ENCODE measurements around the gene SBF2. TPM values are rescaled to one million over a fixed set of nuclear protein-coding genes. Genes with fewer than 3 reads are reported as not detected.

Gene SBF2
- 10 to 100 TPM; 40.8 to 61.2 (median 50.1) TPM for polyA plus RNA-seq (ENCODE audit: insufficient read depth in 1 of 5, insufficient read length in 5 of 5, low replicate concordance in 1 of 5)
- long read RNA-seq, donor 1, partial matches to known transcripts: 5 of 7 reads
- long read RNA-seq, donor 1, other reads (novel, unspliced or antisense): 0 of 7 reads
- long read RNA-seq, donor 2, full-length matches to known transcripts: 2 of 2 reads
- long read RNA-seq, donor 2, partial matches to known transcripts: 0 of 2 reads
- long read RNA-seq, donor 2, other reads (novel, unspliced or antisense): 0 of 2 reads
- long read RNA-seq, donor 3, partial matches to known transcripts: 0 of 1 reads
- long read RNA-seq, donor 3, other reads (novel, unspliced or antisense): 0 of 1 reads
- long read RNA-seq, donor 4, partial matches to known transcripts: 0 of 1 reads
- long read RNA-seq, donor 4, other reads (novel, unspliced or antisense): 0 of 1 reads
- long read RNA-seq, donor 5, partial matches to known transcripts: 18 of 21 reads
- long read RNA-seq, donor 5, other reads (novel, unspliced or antisense): 0 of 21 reads
- long read RNA-seq, donor 6, full-length matches to known transcripts: 2 of 2 reads
- long read RNA-seq, donor 6, partial matches to known transcripts: 0 of 2 reads
- long read RNA-seq, donor 6, other reads (novel, unspliced or antisense): 0 of 2 reads
- long read RNA-seq, donor 7, partial matches to known transcripts: 0 of 1 reads
- long read RNA-seq, donor 7, other reads (novel, unspliced or antisense): 0 of 1 reads
- long read RNA-seq, donor 8, partial matches to known transcripts: 0 of 1 reads
- long read RNA-seq, donor 8, other reads (novel, unspliced or antisense): 0 of 1 reads

GRCh38 chr11:10293423-10294289, at the start of gene SBF2:
TSS of gene SBF2 (minus strand) at chr11:10294219. CDS start at chr11:10294069, 150 bp downstream.
- peak; percentile 88 for DNase-seq

- DNase-seq: no peak
These were observed 44.3 kb upstream of the SBF2 start for GRCh38 chr11:10338287-10338686.

- DNase-seq: no peak
These were observed 39.5 kb upstream of the SBF2 start for GRCh38 chr11:10333490-10333889.

- no peak for DNase-seq
These were observed 37.7 kb upstream of the SBF2 start for GRCh38 chr11:10331548-10332289.

GRCh38 chr11:10329935-10330334, 35.9 kb upstream of the SBF2 start:
- DNase-seq: no peak

GRCh38 chr11:10329356-10329755, 35.3 kb upstream of the SBF2 start:
- DNase-seq: no peak

- DNase-seq: no peak
These were observed 34.5 kb upstream of the SBF2 start for GRCh38 chr11:10328314-10329098.

GRCh38 chr11:10327254-10327653, 33.2 kb upstream of the SBF2 start:
- no peak for DNase-seq

- DNase-seq: no peak
These were observed 32.3 kb upstream of the SBF2 start for GRCh38 chr11:10326012-10326964.

GRCh38 chr11:10325277-10326011, 31.4 kb upstream of the SBF2 start:
- DNase-seq: no peak

GRCh38 chr11:10324474-10324873, 30.5 kb upstream of the SBF2 start:
- no peak for DNase-seq

- DNase-seq: no peak
These were observed 29.8 kb upstream of the SBF2 start for GRCh38 chr11:10323793-10324170.

GRCh38 chr11:10322830-10323792, 29.1 kb upstream of the SBF2 start:
- peak in 1 of 2 donors; percentile 72 for DNase-seq

GRCh38 chr11:10322401-10322800, 28.4 kb upstream of the SBF2 start:
- DNase-seq: no peak

- DNase-seq: no peak
These were observed 26.9 kb upstream of the SBF2 start for GRCh38 chr11:10320736-10321465.
